Measurements from ENCODE around the gene SLAIN1. TPM values are rescaled to one million over a fixed set of nuclear protein-coding genes. Genes with fewer than 3 reads are reported as not detected.

Gene SLAIN1
- total and polyA plus RNA-seq, 2 of the 4 experiments (the other 2 are of a cell fraction): 0.29 to 0.36 TPM

- intact Hi-C loops (cut with micrococcal nuclease): no loop called here
- no peak for DNase-seq
Measured at GRCh38 chr13:77692746-77693448, 4.6 kb upstream of the SLAIN1 start.

More at GRCh38 chr13:77692746-77693448, 4.6 kb upstream of the SLAIN1 start:
- Histone ChIP-seq H3K4me1 (ENCODE audit: control insufficient read depth, insufficient read depth, low read length) (no peaks in the 10 kb centered on the region), H4K5ac (ENCODE audit: low read depth, low read length) (no peak overlapping the region), H4K91ac (ENCODE audit: insufficient read depth, low read depth, low read length) (no peak overlapping the region), H2BK120ac (ENCODE audit: low read depth, low read length) (no peak overlapping the region), H2AK5ac (ENCODE audit: low read depth, low read length) (no peak overlapping the region), H3K9ac (ENCODE audit: low read depth, low read length) (no peak overlapping the region), H3K4me3 (ENCODE audit: insufficient read depth, low read depth, low read length) (no peak overlapping the region), H4K8ac (ENCODE audit: low read depth in 2 of 2, low read length in 2 of 2) (no peak overlapping the region), H3K23ac (ENCODE audit: low read depth, low read length) (no peak overlapping the region), H2BK20ac (ENCODE audit: low read depth, low read length) (no peak overlapping the region), H2BK15ac (ENCODE audit: low read depth, low read length) (no peak overlapping the region), H3K14ac (replicated peaks; ENCODE audit: low read depth, low read length) (no peak overlapping the region), H3K27me3 (ENCODE audit: control insufficient read depth, insufficient read depth, low read length) (peaks cover 13% of the 10 kb centered on the region), H3K56ac (ENCODE audit: extremely low read depth, insufficient read depth, low read length) (no peak overlapping the region), H4K20me1 (ENCODE audit: insufficient read depth, low read length) (no peaks in the 10 kb centered on the region), H2AK9ac (replicated peaks; ENCODE audit: low read depth, low read length, poor library complexity) (no peak overlapping the region), H3K4ac (ENCODE audit: low read depth, low read length) (no peak overlapping the region), H2BK5ac (ENCODE audit: low read depth, low read length, poor library complexity, severe bottlenecking) (no peak overlapping the region), H3K9me1 (ENCODE audit: insufficient read depth, low read length) (no peaks in the 10 kb centered on the region), H3K4me2 (ENCODE audit: low read depth, low read length) (no peak overlapping the region), H3K27ac (ENCODE audit: insufficient read depth, low read length) (no peak overlapping the region), H3K18ac (ENCODE audit: low read depth, low read length) (no peak overlapping the region), H3K9me3 (ENCODE audit: control insufficient read depth, insufficient read depth, low read length) (no peaks in the 10 kb centered on the region), H2AFZ (replicated peaks; ENCODE audit: low read length, poor library complexity) (no peak overlapping the region), H3K36me3 (ENCODE audit: control insufficient read depth, insufficient read depth, low read length) (no peaks in the 10 kb centered on the region), H3K79me1 (ENCODE audit: low read depth in 1 of 2, low read length in 2 of 2) (no peaks in the 10 kb centered on the region)
- ATAC-seq (ENCODE audit: low read depth): no peak
- WGBS, 2 experiments (ENCODE audit: extremely low coverage in 2 of 2, insufficient read length in 1 of 2): no CpG with 5 or more reads among the region's 2 CpGs
- no TSS peak for BruUV-seq (replicated peaks)
- no peak for TF ChIP-seq CEBPB (IDR thresholded peaks at IDR 0.05; ENCODE audit: low read depth, low read length)
- TF ChIP-seq SMC3 (IDR thresholded peaks at IDR 0.05; ENCODE audit: low read depth, low read length): no peak
- TF ChIP-seq MXI1 (IDR thresholded peaks at IDR 0.05; ENCODE audit: borderline replicate concordance, low read depth, low read length): no peak
- TF ChIP-seq ELK1 (IDR thresholded peaks at IDR 0.05; ENCODE audit: borderline replicate concordance, low read depth, low read length): no peak
- no peak for TF ChIP-seq MAFK (IDR thresholded peaks at IDR 0.05; ENCODE audit: low read depth, low read length)
- TF ChIP-seq FOS (IDR thresholded peaks at IDR 0.05; ENCODE audit: low read depth, low read length): no peak
- no peak for TF ChIP-seq RFX5 (IDR thresholded peaks at IDR 0.05; ENCODE audit: low read depth, low read length)
- TF ChIP-seq CTCF (conservative IDR thresholded peaks at IDR 0.05; ENCODE audit: low read depth, low read length): no peak
- TF ChIP-seq RAD21 (IDR thresholded peaks at IDR 0.05; ENCODE audit: low read length): no peak
- TF ChIP-seq RCOR1 (IDR thresholded peaks at IDR 0.05; ENCODE audit: insufficient replicate concordance, low read length): no peak
- dilution Hi-C loops (cut with HindIII; ENCODE audit: low sequenced_read_pairs, unreplicated experiment) (no loop called here), in situ Hi-C loops (cut with MboI; ENCODE audit: low sequenced_read_pairs) (no loop called here)
- ChIA-PET CTCF (no interaction called here), POLR2A (ENCODE audit: unreplicated experiment) (no interaction called here)
